Glomerular visceral epithelial cell (primary cell): ENCODE measurements around the gene UBASH3A.
"Not testable (repeated sequence)": the region's sequence is repeated elsewhere in the genome, so short reads cannot be mapped to it uniquely, and the experiment has no call there.

Source experiments
- DNase-seq: peaks from one replicate; pipeline ENCODE4 v3.0.0-alpha.2; 2016; ENCODE audit errors: extremely low spot score

The UBASH3A gene

GRCh38 chr21:42390193-42390592 lies 13.5 kb upstream of the UBASH3A start:
- DNase-seq = no peak

- no peak for DNase-seq
Measured at GRCh38 chr21:42390696-42391095, 13.0 kb upstream of the UBASH3A start.

GRCh38 chr21:42391297-42391696 lies 12.4 kb upstream of the UBASH3A start:
- no peak for DNase-seq

- DNase-seq = no peak
Measured at GRCh38 chr21:42392731-42393442, 10.8 kb upstream of the UBASH3A start.

GRCh38 chr21:42393443-42393950 lies 10.2 kb upstream of the UBASH3A start:
- DNase-seq = no peak

- DNase-seq = no peak
Measured at GRCh38 chr21:42395302-42395701, 8.4 kb upstream of the UBASH3A start.

GRCh38 chr21:42395905-42396651 lies 7.6 kb upstream of the UBASH3A start, which contains the start of gene TMPRSS3:
Gene TMPRSS3 (minus strand): TSS chr21:42396052. CDS start chr21:42395417, 635 bp downstream.
- DNase-seq = no peak

GRCh38 chr21:42396799-42397745 lies 6.6 kb upstream of the UBASH3A start:
- no peak for DNase-seq

GRCh38 chr21:42397746-42398394 lies 5.8 kb upstream of the UBASH3A start:
- DNase-seq = no peak

GRCh38 chr21:42398436-42399028 lies 5.2 kb upstream of the UBASH3A start:
- no peak for DNase-seq

- DNase-seq = no peak
Measured at GRCh38 chr21:42400525-42400924, 3.2 kb upstream of the UBASH3A start.

GRCh38 chr21:42401154-42401553 lies 2.5 kb upstream of the UBASH3A start:
- DNase-seq = no peak

GRCh38 chr21:42401820-42402251 lies 1.9 kb upstream of the UBASH3A start:
- no peak for DNase-seq

- no peak for DNase-seq
Measured at GRCh38 chr21:42404539-42404938, 837 bp downstream of the UBASH3A start.

- DNase-seq = no peak
Measured at GRCh38 chr21:42405064-42406013, 1.6 kb downstream of the UBASH3A start.

- no peak for DNase-seq
Measured at GRCh38 chr21:42406201-42406621, 2.5 kb downstream of the UBASH3A start.

GRCh38 chr21:42406866-42407265 lies 3.2 kb downstream of the UBASH3A start:
- DNase-seq = no peak

- no peak for DNase-seq
Measured at GRCh38 chr21:42407476-42407875, 3.8 kb downstream of the UBASH3A start.

GRCh38 chr21:42408718-42409117 lies 5.0 kb downstream of the UBASH3A start:
- DNase-seq = not testable (repeated sequence)

GRCh38 chr21:42409366-42409765 lies 5.7 kb downstream of the UBASH3A start:
- DNase-seq = no peak
